Measurements from ENCODE around the gene ZFX.

GRCh38 chrX:24260842-24261550 lies 111.5 kb downstream of the ZFX start:
- TF ChIP-seq CTCF (IDR thresholded peaks at IDR 0.05) (no peak), POLR2A (IDR thresholded peaks at IDR 0.05) (no peak)
